ENCODE measurements around the gene RPH3AL.

RPH3AL gene

DNA sequence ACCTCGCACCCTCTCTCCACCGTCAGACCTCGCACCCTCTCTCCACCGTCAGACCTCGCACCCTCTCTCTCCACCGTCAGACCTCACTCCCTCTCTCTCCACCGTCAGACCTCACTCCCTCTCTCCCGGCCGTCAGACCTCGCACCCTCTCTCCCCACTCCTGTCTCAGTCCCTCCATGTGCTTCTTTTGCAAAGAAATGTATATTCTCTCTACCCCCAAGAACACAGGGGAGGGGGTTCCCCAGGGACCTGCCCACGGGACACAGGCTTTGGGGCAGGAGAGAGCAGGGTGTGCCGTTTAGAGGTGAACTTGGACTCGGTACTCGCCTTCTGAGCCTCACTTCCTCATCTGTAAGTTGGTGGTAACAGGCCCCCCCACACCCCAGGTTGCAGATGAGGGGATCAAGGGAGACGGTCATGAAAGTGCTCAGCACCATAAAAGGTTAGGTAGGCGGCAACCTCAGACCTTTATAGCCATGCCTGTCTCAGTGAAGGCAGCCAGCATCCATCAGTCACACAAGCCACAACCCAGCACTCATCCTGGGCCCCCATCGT is 63.7 kb downstream of the RPH3AL start:
- POLR2A ChIA-PET (ENCODE audit: low non-redundant PET): no interaction called here
- CTCF ChIA-PET: no interaction called here
- no peak overlapping the region for H3K27ac ChIP-seq
- no peak for DNase-seq (ENCODE audit: low spot score)
- TF ChIP-seq CTCF (conservative IDR thresholded peaks at IDR 0.05; ENCODE audit: low read depth): no peak

GRCh38 chr17:286571-286970 is 66.0 kb downstream of the RPH3AL start:
- TF ChIP-seq CTCF (conservative IDR thresholded peaks at IDR 0.05; ENCODE audit: low read depth): no peak
- POLR2A ChIA-PET (ENCODE audit: low non-redundant PET): no interaction called here
- no peak overlapping the region for H3K27ac ChIP-seq
- no peak for DNase-seq (ENCODE audit: low spot score)
- CTCF ChIA-PET: no interaction called here

GRCh38 chr17:285751-286422 is 66.7 kb downstream of the RPH3AL start:
- ChIA-PET CTCF (interaction anchor here (1.0 kb wide), 1 partner anchor 11 kb away, joined by 3 read pairs; no protein-coding TSS in a partner anchor), POLR2A (ENCODE audit: low non-redundant PET) (no interaction called here)
- TF ChIP-seq CTCF (conservative IDR thresholded peaks at IDR 0.05; ENCODE audit: low read depth): no peak
- H3K27ac ChIP-seq: no peak overlapping the region
- DNase-seq (ENCODE audit: low spot score): no peak

DNA sequence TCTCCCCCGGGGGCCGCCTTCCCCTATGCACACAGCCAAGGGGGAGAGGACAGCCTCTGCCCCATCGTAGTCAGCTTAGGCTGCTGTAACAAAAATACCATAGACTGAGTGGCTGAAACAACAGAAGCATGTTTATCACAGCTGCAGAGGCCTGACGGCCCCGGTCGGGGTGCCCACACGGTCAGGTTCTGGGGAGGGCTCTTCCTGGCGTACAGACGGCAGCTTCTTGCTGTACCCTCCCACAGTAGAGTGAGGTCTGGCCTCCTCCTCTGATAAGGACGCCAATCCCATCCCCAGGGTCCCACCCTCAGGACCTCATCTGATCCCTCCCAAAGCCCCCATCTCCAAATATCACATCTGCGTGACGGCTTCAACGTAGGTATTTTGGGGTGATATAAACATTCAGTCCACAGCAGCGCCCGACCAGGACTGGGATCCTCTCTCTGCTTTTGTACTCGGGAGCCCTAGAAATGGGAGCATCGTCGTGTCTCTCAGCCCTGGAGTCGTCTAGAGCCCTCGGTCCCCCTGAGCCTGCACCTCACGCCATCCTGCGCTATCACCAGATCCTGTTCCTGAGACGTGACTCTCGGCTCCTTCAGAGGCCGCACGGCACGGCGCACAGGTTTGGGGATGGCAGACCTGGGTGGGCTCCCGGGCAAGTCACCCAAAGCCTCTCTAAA is 67.8 kb downstream of the RPH3AL start:
- ChIA-PET POLR2A (ENCODE audit: low non-redundant PET) (no interaction called here), CTCF (interaction anchor here (1.0 kb wide), 1 partner anchor 12 kb away, joined by 3 read pairs; no protein-coding TSS in a partner anchor)
- no peak for DNase-seq (ENCODE audit: low spot score)
- no peak overlapping the region for H3K27ac ChIP-seq
- TF ChIP-seq CTCF (conservative IDR thresholded peaks at IDR 0.05; ENCODE audit: low read depth): no peak

DNA sequence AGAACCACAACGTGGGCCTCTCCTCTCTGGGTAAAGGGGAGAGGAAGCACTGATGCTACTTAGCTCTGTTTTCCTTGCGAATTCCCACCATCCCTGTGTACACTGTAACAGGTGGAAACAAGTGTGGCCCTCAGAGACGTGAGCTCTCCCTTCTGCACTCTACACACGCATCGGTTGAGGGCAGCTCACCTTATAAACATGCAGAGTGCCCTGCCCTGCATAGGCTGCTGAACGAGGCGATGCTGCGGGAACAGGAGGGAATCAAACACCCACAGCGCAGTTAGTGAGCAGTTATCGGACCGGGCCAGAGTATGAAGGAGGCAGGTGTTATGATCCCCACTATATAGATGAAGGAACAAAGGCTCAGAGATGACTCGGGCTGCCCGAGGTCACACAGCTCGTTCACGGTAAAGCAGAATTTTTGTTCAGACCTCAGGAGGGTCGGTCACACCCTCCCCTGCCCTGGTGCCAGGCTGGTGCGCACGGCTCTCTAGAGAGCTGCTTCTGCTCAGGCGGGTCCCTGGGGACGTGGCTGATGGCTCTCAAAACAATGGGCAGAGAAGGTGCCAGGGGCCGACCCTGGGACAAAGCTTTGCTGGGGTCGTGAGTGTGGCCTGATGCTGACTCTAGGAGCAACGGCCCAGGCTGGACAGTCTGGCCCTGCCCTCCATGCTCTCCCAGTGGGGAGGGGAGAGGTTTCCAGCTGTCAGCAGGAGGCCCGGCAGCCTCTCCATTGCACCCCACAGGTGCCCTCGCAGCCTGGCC is 68.5 kb downstream of the RPH3AL start:
- no peak overlapping the region for H3K27ac ChIP-seq
- ChIA-PET CTCF (no interaction called here), POLR2A (ENCODE audit: low non-redundant PET) (no interaction called here)
- TF ChIP-seq CTCF (conservative IDR thresholded peaks at IDR 0.05; ENCODE audit: low read depth): no peak
- no peak for DNase-seq (ENCODE audit: low spot score)
